K562 (cell line): ENCODE data around the gene DEDD. TPM values are rescaled to one million over a fixed set of nuclear protein-coding genes. Genes with fewer than 3 reads are reported as not detected.
A peak's percentile ranks its signal among the peaks of the same experiment; 100 is the strongest.

ENCODE experiments used
- CBFB ChIP-seq: sonication (generic); formaldehyde crosslinking; IDR thresholded peaks from 2 replicates; pipeline ENCODE4 v1.4.0; 2020; ENCODE audit warnings: mild to moderate bottlenecking, missing genetic modification reagents
- ELF1 ChIP-seq: fragments of 200-800 bp; sonication (Bioruptor generic); IDR thresholded peaks from 2 replicates; pipeline ENCODE4 v1.6.1; 2016; ENCODE audit warnings: missing genetic modification characterization, missing compliant biosample characterization
- GABPA ChIP-seq: fragments of 200-800 bp; sonication (Bioruptor generic); conservative IDR thresholded peaks from 2 replicates; pipeline ENCODE4 v1.6.1; 2016; ENCODE audit warnings: low read depth, missing genetic modification characterization, missing compliant biosample characterization
- HDAC1 ChIP-seq, 2 experiments: fragments of 450-650 bp; IDR thresholded peaks; 2 replicates each; pipeline ENCODE4 v1.6.1; 2016 to 2017; ENCODE audit warnings: inconsistent platforms in 1 of 2, mild to moderate bottlenecking in 1 of 2, moderate library complexity in 1 of 2
- HLTF ChIP-seq: fragments of 450-650 bp; IDR thresholded peaks from 2 replicates; pipeline ENCODE4 v1.6.1; 2016
- KAT7 ChIP-seq: sonication (generic); formaldehyde crosslinking; IDR thresholded peaks from 2 replicates; pipeline ENCODE4 v1.8.0; 2022; ENCODE audit warnings: missing genetic modification reagents, mild to moderate bottlenecking, borderline replicate concordance
- MYC ChIP-seq, 2 experiments: fragments of 250-450 bp in 1 of 2; sonication (Bioruptor Pico) in 1 of 2; IDR thresholded peaks; 2 replicates each; pipeline versions ENCODE4 v1.5.1 to v1.6.1; 2012 to 2021; ENCODE audit warnings: low read depth in 2 of 2, borderline replicate concordance in 1 of 2, improper control_type of control experiment in 1 of 2, low read length in 1 of 2, mild to moderate bottlenecking in 1 of 2, moderate library complexity in 1 of 2
- NFATC3 ChIP-seq: fragments of 450-650 bp; IDR thresholded peaks from 2 replicates; pipeline ENCODE4 v1.6.1; 2017; ENCODE audit warnings: mild to moderate bottlenecking
- PCBP1 ChIP-seq: fragments of 200-400 bp; formaldehyde crosslinking; IDR thresholded peaks from 2 replicates; pipeline ENCODE4 v1.6.1; 2018; ENCODE audit warnings: mild to moderate bottlenecking, low read depth, low read length; ENCODE audit not compliant: poor library complexity, severe bottlenecking
- POLR2AphosphoS5 ChIP-seq: IDR thresholded peaks from 2 replicates; pipeline ENCODE4 v1.6.1; 2011; ENCODE audit warnings: mild to moderate bottlenecking, low read depth, low read length, moderate library complexity; ENCODE audit not compliant: control insufficient read depth, insufficient read depth
- POLR2B ChIP-seq: fragments of 450-650 bp; IDR thresholded peaks from 2 replicates; pipeline ENCODE4 v1.6.1; 2018; ENCODE audit warnings: low read depth; ENCODE audit not compliant: partially characterized antibody
- POLR2G ChIP-seq: fragments of 200-400 bp; formaldehyde crosslinking; IDR thresholded peaks from 2 replicates; pipeline ENCODE4 v1.6.1; 2017; ENCODE audit warnings: low read depth, mild to moderate bottlenecking, antibody characterized with exemption, low read length, moderate library complexity
- RAD21 ChIP-seq, 2 experiments: fragments of 250-450 bp in 1 of 2; fragments of 450-650 bp in 1 of 2; sonication (Bioruptor Pico) in 1 of 2; formaldehyde crosslinking in 1 of 2; IDR thresholded peaks in 1 of 2; conservative IDR thresholded peaks in 1 of 2; 2 replicates each; pipeline versions ENCODE4 v1.4.0 to v1.8.0; 2020 to 2022; ENCODE audit warnings: mild to moderate bottlenecking in 2 of 2, moderate library complexity in 1 of 2
- SOX6 ChIP-seq: fragments of 450-650 bp; IDR thresholded peaks from 2 replicates; pipeline ENCODE4 v1.6.1; 2014; ENCODE audit warnings: mild to moderate bottlenecking
- ZBED1 ChIP-seq: IDR thresholded peaks from 2 replicates; pipeline ENCODE4 v1.6.1; 2014
- ZC3H8 ChIP-seq: fragments of 450-650 bp; IDR thresholded peaks from 2 replicates; pipeline ENCODE4 v1.6.1; 2017
- ZFP1 ChIP-seq: fragments of 450-650 bp; formaldehyde crosslinking; IDR thresholded peaks from 2 replicates; pipeline ENCODE4 v1.4.0; 2020; ENCODE audit warnings: mild to moderate bottlenecking, mixed read lengths
- ZNF444 ChIP-seq: fragments of 250-450 bp; sonication (Bioruptor Pico); IDR thresholded peaks from 2 replicates; pipeline ENCODE4 v1.4.0; 2020; ENCODE audit warnings: mild to moderate bottlenecking, moderate library complexity
- ZNF696 ChIP-seq: fragments of 250-450 bp; sonication (Bioruptor Pico); conservative IDR thresholded peaks from 2 replicates; pipeline ENCODE4 v1.4.0; 2020; ENCODE audit warnings: mild to moderate bottlenecking, moderate library complexity
- polyA plus RNA-seq, 8 experiments: library from polyadenylated mRNA; depleted of rRNA in 4 of 8; stranded (reverse) in 5 of 8; unstranded in 3 of 8; fragments of >200 nt; fragmentation: Nextera tagmentation in 2 of 8; fragmentation: Illumina TruSeq in 1 of 8; extraction: Ambion mirVana in 2 of 8; extraction: Trizol in 1 of 8; gene quantifications; 2 replicates each; pipeline versions ENCODE4 v1.2.1 to v1.2.3, GENCODE V29; 2011 to 2014; ENCODE audit warnings: inconsistent platforms in 1 of 8, missing spikeins in 1 of 8
- total RNA-seq, 7 experiments: library from RNA; depleted of rRNA in 6 of 7; stranded (reverse); fragments of >200 nt in 6 of 7; fragmentation: Illumina TruSeq in 2 of 7; extraction: Trizol in 2 of 7; gene quantifications; 2 replicates each; pipeline versions ENCODE4 v1.2.1 to v1.2.3, GENCODE V29; 2011 to 2021; ENCODE audit warnings: low replicate concordance in 1 of 7
- TF ChIP-seq, protein P1 (sequence below): fragments of 450-650 bp; IDR thresholded peaks from 2 replicates; pipeline ENCODE4 v1.6.1; 2018; ENCODE audit not compliant: partially characterized antibody
- TF ChIP-seq, protein P2 (sequence below): fragments of 450-650 bp; formaldehyde crosslinking; IDR thresholded peaks from 2 replicates; pipeline ENCODE4 v1.4.0; 2020; ENCODE audit warnings: mild to moderate bottlenecking, moderate library complexity
- TF ChIP-seq, protein P3 (sequence below): fragments of 450-650 bp; IDR thresholded peaks from 2 replicates; pipeline ENCODE4 v1.6.1; 2014; ENCODE audit warnings: low read depth, mild to moderate bottlenecking, moderate library complexity, borderline replicate concordance

DEDD gene
- total and polyA plus RNA-seq, 9 of the 15 experiments (the other 6 are each of a cell fraction or from before 2014, with no cell fraction given), result 11.6 to 41.0 (median 16.8) TPM

DNA sequence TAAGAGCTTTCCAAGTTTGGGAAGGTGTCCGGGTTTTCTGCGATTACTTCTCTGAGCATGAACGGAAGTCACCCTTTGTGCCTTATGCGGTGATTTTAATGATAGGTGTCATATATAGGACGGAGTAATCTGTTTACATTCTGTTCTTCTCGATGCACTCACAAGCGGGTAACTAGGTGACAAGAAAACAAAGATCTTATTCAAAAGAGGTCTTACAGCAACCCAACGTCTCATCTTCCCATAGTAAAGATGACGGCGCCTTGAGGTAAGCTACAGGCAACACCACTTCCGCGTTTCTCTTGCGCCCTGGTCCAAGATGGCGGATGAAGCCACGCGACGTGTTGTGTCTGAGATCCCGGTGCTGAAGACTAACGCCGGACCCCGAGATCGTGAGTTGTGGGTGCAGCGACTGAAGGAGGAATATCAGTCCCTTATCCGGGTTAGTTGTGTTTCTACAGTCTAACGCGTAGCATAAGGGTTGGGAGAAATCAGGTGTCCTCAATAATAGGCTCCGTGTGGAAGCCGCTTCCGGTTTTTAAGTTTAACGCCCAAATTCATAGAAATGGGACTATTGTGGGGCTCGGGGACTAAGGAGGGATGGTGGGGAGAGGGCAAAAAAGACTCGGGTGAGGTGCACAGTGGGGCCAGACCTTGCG lies 21.3 kb upstream of the DEDD start, which contains the start of gene UFC1 (continued):
- TF ChIP-seq HLTF (peak; percentile 16; the same call in 1 of the 2 replicates), ZNF696 (CRISPR knock-in tag) (no peak), ZFP1 (CRISPR knock-in tag) (no peak), ZC3H8 (peak; percentile 83), ZNF444 (CRISPR knock-in tag) (no peak), ELF1 (peak; percentile 99), PCBP1 (no peak), CBFB (CRISPR knock-in tag) (no peak), RAD21 (CRISPR knock-in tag; conservative IDR thresholded peaks at IDR 0.05 in 1 of 2, IDR thresholded peaks at IDR 0.05 in 1 of 2) (no peak), POLR2G (peak; percentile 80), SOX6 (no peak; the same call in 1 of the 2 replicates), KAT7 (peak; percentile 82; the same call in 1 of the 2 replicates), NFATC3 (peak; percentile 73; the same call in 1 of the 2 replicates), HDAC1 (IDR thresholded peaks at IDR 0.05) (peak in 1 of 2 experiments; percentile 77; a peak in 3 of 4 replicates), ZBED1 (no peak), POLR2B (peak; percentile 85), MYC (IDR thresholded peaks at IDR 0.05; ENCODE audit: low read depth, low read length) (peak; percentile 97), MYC (CRISPR knock-in tag; IDR thresholded peaks at IDR 0.05; ENCODE audit: borderline replicate concordance, low read depth) (peak; percentile 91), POLR2AphosphoS5 (peak; percentile 93), GABPA (tag) (peak; percentile 99)
- TF ChIP-seq, protein P1, sequence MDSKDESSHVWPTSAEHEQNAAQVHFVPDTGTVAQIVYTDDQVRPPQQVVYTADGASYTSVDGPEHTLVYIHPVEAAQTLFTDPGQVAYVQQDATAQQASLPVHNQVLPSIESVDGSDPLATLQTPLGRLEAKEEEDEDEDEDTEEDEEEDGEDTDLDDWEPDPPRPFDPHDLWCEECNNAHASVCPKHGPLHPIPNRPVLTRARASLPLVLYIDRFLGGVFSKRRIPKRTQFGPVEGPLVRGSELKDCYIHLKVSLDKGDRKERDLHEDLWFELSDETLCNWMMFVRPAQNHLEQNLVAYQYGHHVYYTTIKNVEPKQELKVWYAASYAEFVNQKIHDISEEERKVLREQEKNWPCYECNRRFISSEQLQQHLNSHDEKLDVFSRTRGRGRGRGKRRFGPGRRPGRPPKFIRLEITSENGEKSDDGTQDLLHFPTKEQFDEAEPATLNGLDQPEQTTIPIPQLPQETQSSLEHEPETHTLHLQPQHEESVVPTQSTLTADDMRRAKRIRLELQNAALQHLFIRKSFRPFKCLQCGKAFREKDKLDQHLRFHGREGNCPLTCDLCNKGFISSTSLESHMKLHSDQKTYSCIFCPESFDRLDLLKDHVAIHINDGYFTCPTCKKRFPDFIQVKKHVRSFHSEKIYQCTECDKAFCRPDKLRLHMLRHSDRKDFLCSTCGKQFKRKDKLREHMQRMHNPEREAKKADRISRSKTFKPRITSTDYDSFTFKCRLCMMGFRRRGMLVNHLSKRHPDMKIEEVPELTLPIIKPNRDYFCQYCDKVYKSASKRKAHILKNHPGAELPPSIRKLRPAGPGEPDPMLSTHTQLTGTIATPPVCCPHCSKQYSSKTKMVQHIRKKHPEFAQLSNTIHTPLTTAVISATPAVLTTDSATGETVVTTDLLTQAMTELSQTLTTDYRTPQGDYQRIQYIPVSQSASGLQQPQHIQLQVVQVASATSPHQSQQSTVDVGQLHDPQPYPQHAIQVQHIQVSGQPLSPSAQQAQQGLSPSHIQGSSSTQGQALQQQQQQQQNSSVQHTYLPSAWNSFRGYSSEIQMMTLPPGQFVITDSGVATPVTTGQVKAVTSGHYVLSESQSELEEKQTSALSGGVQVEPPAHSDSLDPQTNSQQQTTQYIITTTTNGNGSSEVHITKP, result no peak
- TF ChIP-seq, protein P2, sequence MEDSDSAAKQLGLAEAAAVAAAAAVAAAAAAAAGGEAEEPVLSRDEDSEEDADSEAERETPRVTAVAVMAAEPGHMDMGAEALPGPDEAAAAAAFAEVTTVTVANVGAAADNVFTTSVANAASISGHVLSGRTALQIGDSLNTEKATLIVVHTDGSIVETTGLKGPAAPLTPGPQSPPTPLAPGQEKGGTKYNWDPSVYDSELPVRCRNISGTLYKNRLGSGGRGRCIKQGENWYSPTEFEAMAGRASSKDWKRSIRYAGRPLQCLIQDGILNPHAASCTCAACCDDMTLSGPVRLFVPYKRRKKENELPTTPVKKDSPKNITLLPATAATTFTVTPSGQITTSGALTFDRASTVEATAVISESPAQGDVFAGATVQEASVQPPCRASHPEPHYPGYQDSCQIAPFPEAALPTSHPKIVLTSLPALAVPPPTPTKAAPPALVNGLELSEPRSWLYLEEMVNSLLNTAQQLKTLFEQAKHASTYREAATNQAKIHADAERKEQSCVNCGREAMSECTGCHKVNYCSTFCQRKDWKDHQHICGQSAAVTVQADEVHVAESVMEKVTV (CRISPR knock-in tag), result no peak
- TF ChIP-seq, protein P3, sequence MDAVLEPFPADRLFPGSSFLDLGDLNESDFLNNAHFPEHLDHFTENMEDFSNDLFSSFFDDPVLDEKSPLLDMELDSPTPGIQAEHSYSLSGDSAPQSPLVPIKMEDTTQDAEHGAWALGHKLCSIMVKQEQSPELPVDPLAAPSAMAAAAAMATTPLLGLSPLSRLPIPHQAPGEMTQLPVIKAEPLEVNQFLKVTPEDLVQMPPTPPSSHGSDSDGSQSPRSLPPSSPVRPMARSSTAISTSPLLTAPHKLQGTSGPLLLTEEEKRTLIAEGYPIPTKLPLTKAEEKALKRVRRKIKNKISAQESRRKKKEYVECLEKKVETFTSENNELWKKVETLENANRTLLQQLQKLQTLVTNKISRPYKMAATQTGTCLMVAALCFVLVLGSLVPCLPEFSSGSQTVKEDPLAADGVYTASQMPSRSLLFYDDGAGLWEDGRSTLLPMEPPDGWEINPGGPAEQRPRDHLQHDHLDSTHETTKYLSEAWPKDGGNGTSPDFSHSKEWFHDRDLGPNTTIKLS, result peak; percentile 97
